Cardiac fibroblast (primary cell): ENCODE data around the gene C10orf120.

Experiments used
- DNase-seq, 2 donors: peaks; one replicate each; pipeline versions ENCODE4 v3.0.0 to v3.0.0-alpha.2; 2010; ENCODE audit warnings: low read depth in 2 of 2
- H3K4me3 ChIP-seq, 2 donors: replicated peaks in 1 of 2; 1 replicate in 1 of 2; 2 replicates in 1 of 2; pipeline ENCODE4 v1.5.1; 2011; ENCODE audit warnings: low read depth in 2 of 2, low read length in 2 of 2, mild to moderate bottlenecking in 2 of 2, moderate library complexity in 1 of 2
- TF ChIP-seq, protein P1 (sequence below): IDR thresholded peaks from one replicate; pipeline ENCODE4 v1.5.1; 2011; ENCODE audit warnings: low read depth, mild to moderate bottlenecking, low read length, inconsistent platforms

The C10orf120 gene

DNA sequence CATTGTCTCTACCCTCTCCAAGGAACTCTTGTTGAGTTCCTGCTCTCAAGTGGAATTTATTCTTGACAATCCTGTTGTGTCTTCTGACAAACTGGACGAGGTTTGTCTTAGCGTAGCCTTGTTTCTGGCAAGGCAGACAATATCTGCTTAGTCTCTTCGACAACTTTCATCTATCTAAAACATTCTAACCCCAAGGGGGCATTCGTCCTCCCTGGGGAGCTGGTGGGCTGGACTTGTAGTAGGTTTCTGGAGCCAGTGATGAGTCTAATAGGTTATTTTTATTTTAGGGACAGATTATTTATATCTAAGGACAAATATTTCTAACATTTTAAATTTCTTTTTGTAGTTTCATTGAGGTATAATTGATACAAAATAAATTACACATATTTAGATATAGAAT is 7.3 kb upstream of the C10orf120 start:
- no peak overlapping the region for H3K4me3 ChIP-seq
- no peak for DNase-seq
- TF ChIP-seq, protein P1, sequence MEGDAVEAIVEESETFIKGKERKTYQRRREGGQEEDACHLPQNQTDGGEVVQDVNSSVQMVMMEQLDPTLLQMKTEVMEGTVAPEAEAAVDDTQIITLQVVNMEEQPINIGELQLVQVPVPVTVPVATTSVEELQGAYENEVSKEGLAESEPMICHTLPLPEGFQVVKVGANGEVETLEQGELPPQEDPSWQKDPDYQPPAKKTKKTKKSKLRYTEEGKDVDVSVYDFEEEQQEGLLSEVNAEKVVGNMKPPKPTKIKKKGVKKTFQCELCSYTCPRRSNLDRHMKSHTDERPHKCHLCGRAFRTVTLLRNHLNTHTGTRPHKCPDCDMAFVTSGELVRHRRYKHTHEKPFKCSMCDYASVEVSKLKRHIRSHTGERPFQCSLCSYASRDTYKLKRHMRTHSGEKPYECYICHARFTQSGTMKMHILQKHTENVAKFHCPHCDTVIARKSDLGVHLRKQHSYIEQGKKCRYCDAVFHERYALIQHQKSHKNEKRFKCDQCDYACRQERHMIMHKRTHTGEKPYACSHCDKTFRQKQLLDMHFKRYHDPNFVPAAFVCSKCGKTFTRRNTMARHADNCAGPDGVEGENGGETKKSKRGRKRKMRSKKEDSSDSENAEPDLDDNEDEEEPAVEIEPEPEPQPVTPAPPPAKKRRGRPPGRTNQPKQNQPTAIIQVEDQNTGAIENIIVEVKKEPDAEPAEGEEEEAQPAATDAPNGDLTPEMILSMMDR, result no peak

DNA sequence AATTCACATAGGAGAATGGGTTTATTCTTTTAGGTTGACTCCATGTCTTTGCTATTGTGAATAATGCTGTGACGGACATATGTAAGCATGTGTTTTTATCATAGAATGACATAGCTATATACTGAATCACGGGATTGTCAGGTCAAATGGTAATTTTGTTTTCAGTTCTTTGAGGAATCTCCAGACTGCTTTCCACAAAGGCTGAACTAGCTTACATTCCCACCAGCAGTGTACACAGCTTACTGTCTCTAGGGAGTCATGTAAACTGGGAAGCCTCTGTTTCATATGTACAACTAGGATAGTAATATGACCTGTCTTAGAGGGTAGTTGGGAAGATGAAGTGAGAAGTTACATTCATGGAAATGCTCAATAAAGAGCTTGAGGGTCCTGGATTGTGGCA is 6.8 kb upstream of the C10orf120 start:
- H3K4me3 ChIP-seq, result no peak overlapping the region
- peak in 1 of 2 donors; percentile 23 for DNase-seq
- TF ChIP-seq, protein P1, result no peak

DNA sequence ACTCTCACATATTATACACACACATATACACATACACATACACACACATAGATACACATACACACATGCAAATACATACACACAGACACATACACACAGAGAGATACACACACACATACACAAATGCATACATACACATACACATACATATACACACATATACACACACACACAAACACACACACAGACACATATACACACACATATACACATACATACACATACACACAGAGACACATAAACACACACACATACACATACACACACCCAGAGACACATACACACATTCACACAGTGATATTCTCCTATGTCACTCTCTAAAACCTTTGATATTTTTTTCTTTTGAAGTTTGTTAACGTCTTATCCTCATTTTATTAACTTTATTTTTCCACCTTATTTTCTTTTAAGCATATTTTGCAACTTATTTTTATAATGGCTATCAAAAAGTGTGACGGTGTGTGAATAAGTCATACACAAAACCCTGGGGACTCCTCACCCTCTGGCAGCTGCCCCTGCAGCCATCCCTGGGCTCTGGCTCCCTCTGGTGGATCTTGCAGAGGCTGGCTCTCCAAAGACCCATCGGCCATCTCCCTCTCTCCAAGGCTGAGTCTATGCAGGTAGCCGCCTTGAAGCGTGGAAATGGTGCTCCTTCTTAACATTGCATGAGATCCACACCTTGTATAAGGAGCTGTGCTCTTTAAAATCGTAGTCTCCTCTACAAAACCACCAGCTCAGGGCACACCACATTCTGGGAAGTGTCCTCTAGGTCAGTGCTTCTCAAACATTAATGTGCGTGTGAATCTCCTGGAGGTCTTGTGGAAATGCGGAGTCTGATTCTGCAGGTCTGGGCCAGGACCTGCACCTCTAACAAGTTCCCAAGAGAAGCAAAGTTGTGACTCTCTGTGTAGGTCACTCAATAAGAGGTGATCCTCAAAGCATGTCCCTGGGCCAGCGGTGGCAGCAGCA is 4.1 kb upstream of the C10orf120 start:
- peak; percentile 72 to 84 for DNase-seq
- TF ChIP-seq, protein P1, result peak; percentile 96
- no peak overlapping the region for H3K4me3 ChIP-seq

- TF ChIP-seq, protein P1, result no peak
- no peak for DNase-seq
- no peak overlapping the region for H3K4me3 ChIP-seq
Measured at GRCh38 chr10:122702275-122702674, 2.6 kb upstream of the C10orf120 start.

GRCh38 chr10:122701652-122702051 is 2.0 kb upstream of the C10orf120 start:
- no peak overlapping the region for H3K4me3 ChIP-seq
- no peak for DNase-seq
- TF ChIP-seq, protein P1, result no peak

- TF ChIP-seq, protein P1, result no peak
- no peak for DNase-seq
Measured at GRCh38 chr10:122696687-122697086, 3.0 kb downstream of the C10orf120 start.

More at GRCh38 chr10:122696687-122697086, 3.0 kb downstream of the C10orf120 start:
- H3K4me3 ChIP-seq, result no peak overlapping the region
